Nephron (organoid): ENCODE data around the gene TIAM1.
A peak's percentile ranks its signal among the peaks of the same experiment; 100 is the strongest.

Experiments used
- H3K27ac Mint-ChIP-seq, 3 experiments: 2 replicates each; pipeline ENCODE4 v1.8.0; 2020; ENCODE audit warnings: mixed read lengths in 3 of 3, mild to moderate bottlenecking in 2 of 3, moderate library complexity in 1 of 3
- H3K27me3 Mint-ChIP-seq: 2 replicates; pipeline ENCODE4 v1.8.0; 2021; ENCODE audit warnings: low read depth, mild to moderate bottlenecking, moderate library complexity, mixed read lengths
- H3K36me3 Mint-ChIP-seq: 2 replicates; pipeline ENCODE4 v1.8.0; 2020; ENCODE audit warnings: low read depth, mixed read lengths
- H3K4me1 Mint-ChIP-seq: 2 replicates; pipeline ENCODE4 v1.8.0; 2020; ENCODE audit warnings: mixed read lengths
- H3K4me3 Mint-ChIP-seq, 3 experiments: 2 replicates each; pipeline ENCODE4 v1.8.0; 2020; ENCODE audit warnings: mild to moderate bottlenecking in 3 of 3, mixed read lengths in 3 of 3, moderate library complexity in 2 of 3
- H3K9me3 Mint-ChIP-seq: 2 replicates; pipeline ENCODE4 v1.8.0; 2020; ENCODE audit warnings: mixed read lengths
- CTCF ChIP-seq, 3 experiments: fragments of 200-600 bp; sonication (generic); IDR thresholded peaks; one replicate each; pipeline ENCODE4 v1.5.0; 2021; ENCODE audit warnings: antibody characterized with exemption in 3 of 3; ENCODE audit not compliant: unreplicated experiment in 3 of 3

TIAM1 gene

DNA sequence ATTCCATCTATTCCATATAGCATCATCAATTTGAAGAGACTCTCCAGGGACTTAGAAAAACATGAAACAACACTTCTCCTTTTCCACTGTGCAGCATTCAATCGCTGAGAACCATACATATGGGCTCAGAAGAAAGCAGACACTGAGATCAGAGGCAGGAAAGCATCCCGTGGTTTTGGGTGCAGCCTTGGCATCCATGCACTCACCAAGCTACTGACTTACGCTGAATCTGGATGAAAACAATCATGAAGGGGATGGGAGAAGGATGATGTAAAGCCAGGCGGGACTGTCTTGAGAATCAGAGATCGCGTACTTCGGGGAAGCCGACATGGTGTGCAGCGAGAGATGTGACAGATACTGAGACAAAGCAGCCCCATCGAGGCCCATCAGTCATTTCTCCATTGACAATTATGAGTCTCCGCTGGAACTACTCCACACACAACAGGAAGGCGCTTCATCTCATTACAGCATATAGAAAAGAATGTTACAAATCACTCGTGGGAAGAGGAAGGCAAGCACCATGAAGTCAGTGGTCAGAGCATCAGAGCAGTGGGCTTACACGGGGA lies 2.3 kb upstream of the TIAM1 start:
- Mint-ChIP-seq H3K4me1 (peaks cover 35% of the 10 kb centered on the region), H3K9me3 (peaks cover 3% of the 10 kb centered on the region), H3K27ac (no peak overlapping the region), H3K36me3 (no peaks in the 10 kb centered on the region), H3K27me3 (peaks cover 53% of the 10 kb centered on the region), H3K4me3 (peak overlapping the region in 1 of 3 experiments; percentile 12)
- no peak for TF ChIP-seq CTCF (IDR thresholded peaks at IDR 0.05; ENCODE audit: unreplicated experiment in 3 of 3)

DNA sequence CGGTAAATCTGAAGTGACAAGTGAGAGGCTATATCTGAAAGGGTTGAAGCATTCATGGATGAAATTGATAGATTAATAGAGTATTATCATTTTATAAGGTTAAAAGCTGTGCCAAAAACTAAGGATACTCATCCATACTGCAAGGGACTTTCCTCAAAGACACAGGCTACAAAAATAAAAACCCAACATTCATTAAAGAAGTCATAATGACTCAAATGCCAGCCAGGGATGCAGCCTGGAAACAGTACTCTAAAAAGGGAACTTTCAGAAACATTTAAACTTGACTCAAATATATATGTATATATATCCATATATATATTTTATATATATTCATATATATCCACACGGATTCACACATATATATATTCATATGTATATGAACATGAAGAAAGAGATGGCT lies 1.1 kb upstream of the TIAM1 start:
- no peak for TF ChIP-seq CTCF (IDR thresholded peaks at IDR 0.05; ENCODE audit: unreplicated experiment in 3 of 3)
- Mint-ChIP-seq H3K27ac (no peak overlapping the region), H3K4me1 (peaks cover 35% of the 10 kb centered on the region), H3K36me3 (no peaks in the 10 kb centered on the region), H3K4me3 (peak overlapping the region; percentile 26 to 65 (median 26)), H3K9me3 (no peaks in the 10 kb centered on the region), H3K27me3 (peaks cover 64% of the 10 kb centered on the region)

DNA sequence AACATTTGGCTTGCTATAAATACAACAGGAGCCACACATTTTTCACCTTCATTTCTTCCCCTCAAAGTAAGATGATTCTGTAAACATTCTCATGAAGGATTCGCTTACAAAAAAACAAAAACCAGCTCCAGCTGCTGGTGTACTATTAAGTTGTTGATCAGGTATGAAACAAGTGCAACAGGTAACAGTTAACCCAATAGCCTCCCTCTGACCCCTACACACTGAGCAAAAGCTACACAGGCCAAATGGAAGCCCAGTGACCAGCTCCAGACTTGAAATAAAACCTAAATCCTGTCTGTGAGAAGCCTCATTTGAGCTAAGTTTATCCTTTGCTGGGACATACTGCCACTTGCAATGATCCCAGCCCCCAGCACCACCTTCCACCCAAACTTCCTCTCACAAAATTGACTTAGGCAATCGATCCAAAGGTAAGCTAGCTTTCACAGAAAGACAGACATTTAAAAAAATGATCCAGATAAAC lies 991 bp downstream of the TIAM1 start:
- Mint-ChIP-seq H3K4me3 (peak overlapping the region; percentile 89 to 92 (median 90)), H3K4me1 (peaks cover 33% of the 10 kb centered on the region), H3K36me3 (no peaks in the 10 kb centered on the region), H3K9me3 (no peaks in the 10 kb centered on the region), H3K27ac (no peak overlapping the region), H3K27me3 (peaks cover 78% of the 10 kb centered on the region)
- TF ChIP-seq CTCF (IDR thresholded peaks at IDR 0.05; ENCODE audit: unreplicated experiment in 3 of 3): no peak

- TF ChIP-seq CTCF (IDR thresholded peaks at IDR 0.05; ENCODE audit: unreplicated experiment in 3 of 3): no peak
- peaks cover 29% of the 10 kb centered on the region for H3K4me1 Mint-ChIP-seq
- no peaks in the 10 kb centered on the region for H3K36me3 Mint-ChIP-seq
- peak overlapping the region in 2 of 3 experiments; percentile 90 to 92 for H3K4me3 Mint-ChIP-seq
- no peak overlapping the region for H3K27ac Mint-ChIP-seq
- peaks cover 78% of the 10 kb centered on the region for H3K27me3 Mint-ChIP-seq
- H3K9me3 Mint-ChIP-seq: no peaks in the 10 kb centered on the region
Observed at GRCh38 chr21:31342348-31342747, 1.7 kb downstream of the TIAM1 start.

DNA sequence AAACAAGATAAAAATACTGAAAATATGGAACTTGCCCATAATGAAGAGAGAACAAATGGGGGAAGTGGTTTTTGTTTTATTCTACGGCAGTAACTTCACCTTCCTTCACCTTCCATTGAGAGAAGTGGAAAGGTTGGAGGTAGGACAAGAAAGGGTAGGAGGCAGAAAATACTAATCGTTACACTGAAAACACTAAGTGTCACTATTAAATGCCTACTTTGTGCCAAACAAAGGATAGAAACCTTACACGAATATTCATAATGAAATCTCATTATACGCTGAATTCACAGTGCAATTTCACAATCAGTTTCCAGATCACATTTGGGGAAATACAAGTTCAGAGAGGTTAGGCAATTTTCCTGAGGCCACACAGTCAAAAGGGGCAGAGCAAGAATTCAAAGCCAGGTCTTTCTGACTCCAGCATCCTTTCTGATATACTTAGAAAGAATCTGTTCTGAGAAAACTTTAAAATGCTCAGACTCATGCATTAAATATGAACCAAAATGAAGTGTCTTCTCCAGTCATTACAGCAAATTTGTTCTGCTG lies 3.0 kb downstream of the TIAM1 start:
- Mint-ChIP-seq H3K4me3 (peak overlapping the region in 1 of 3 experiments; percentile 12), H3K27ac (no peak overlapping the region), H3K4me1 (peaks cover 28% of the 10 kb centered on the region), H3K27me3 (peaks cover 67% of the 10 kb centered on the region), H3K9me3 (no peaks in the 10 kb centered on the region), H3K36me3 (no peaks in the 10 kb centered on the region)
- no peak for TF ChIP-seq CTCF (IDR thresholded peaks at IDR 0.05; ENCODE audit: unreplicated experiment in 3 of 3)

DNA sequence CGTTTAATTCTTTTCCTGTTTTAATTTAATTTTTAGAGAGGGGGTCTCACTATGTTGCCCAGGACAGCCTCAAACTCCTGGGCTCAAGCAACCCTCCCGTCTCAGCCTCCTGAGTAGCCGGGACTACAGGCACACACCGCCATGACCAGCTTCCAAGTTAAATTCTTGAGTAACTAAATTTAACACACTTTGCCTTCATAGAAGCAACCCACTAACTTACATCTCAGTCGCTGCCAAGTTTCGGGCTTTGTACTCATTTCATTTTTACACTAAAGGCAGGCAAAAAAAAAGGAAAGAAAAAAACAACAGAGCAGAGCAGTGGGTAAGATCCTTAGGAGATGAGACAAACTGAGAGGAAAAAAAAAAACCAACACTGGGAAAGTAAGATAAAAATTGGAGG lies 3.5 kb downstream of the TIAM1 start:
- peaks cover 62% of the 10 kb centered on the region for H3K27me3 Mint-ChIP-seq
- TF ChIP-seq CTCF (IDR thresholded peaks at IDR 0.05; ENCODE audit: unreplicated experiment in 3 of 3): no peak
- H3K9me3 Mint-ChIP-seq: no peaks in the 10 kb centered on the region
- peaks cover 30% of the 10 kb centered on the region for H3K4me1 Mint-ChIP-seq
- H3K27ac Mint-ChIP-seq: no peak overlapping the region
- no peaks in the 10 kb centered on the region for H3K36me3 Mint-ChIP-seq
- peak overlapping the region in 1 of 3 experiments; percentile 12 for H3K4me3 Mint-ChIP-seq
